Adrenal gland (tissue), 12 donors: ENCODE measurements around the gene SLC38A2. TPM values are rescaled to one million over a fixed set of nuclear protein-coding genes. Genes with fewer than 3 reads are reported as not detected.

ENCODE experiments used
- DNase-seq, 7 donors: peaks; one replicate each; pipeline ENCODE4 v3.0.0-alpha.2; 2019 to 2020
- H3K27ac ChIP-seq, 5 donors: fragments of 200-600 bp; sonication (generic) in 4 of 5; 1 replicate in 3 of 5; 2 replicates in 2 of 5; pipeline versions ENCODE4 v1.5.1 to v1.8.0; 2016 to 2020; ENCODE audit warnings: mild to moderate bottlenecking in 1 of 5
- H3K27me3 ChIP-seq: fragments of 200-600 bp; 2 replicates; pipeline ENCODE4 v1.8.0; 2021
- H3K36me3 ChIP-seq, 2 donors: fragments of 200-600 bp; replicated peaks in 1 of 2; 1 replicate in 1 of 2; 2 replicates in 1 of 2; pipeline versions ENCODE4 v1.5.1 to v1.8.0; 2018 to 2022
- H3K4me1 ChIP-seq, 2 donors: fragments of 200-600 bp; replicated peaks in 1 of 2; 1 replicate in 1 of 2; 2 replicates in 1 of 2; pipeline versions ENCODE4 v1.5.1 to v1.8.0; 2018 to 2021
- H3K4me3 ChIP-seq, 4 donors: fragments of 200-600 bp; sonication (generic) in 3 of 4; one replicate each; pipeline ENCODE4 v1.5.1; 2016 to 2018
- H3K9me3 ChIP-seq, 3 donors: fragments of 200-600 bp; sonication (generic) in 1 of 3; replicated peaks in 1 of 3; 1 replicate in 2 of 3; 2 replicates in 1 of 3; pipeline versions ENCODE4 v1.5.1 to v1.8.0; 2016 to 2021
- POLR2A ChIP-seq, 2 donors: fragments of 450-650 bp; IDR thresholded peaks; one replicate each; pipeline ENCODE4 v1.6.1; 2017; ENCODE audit warnings: antibody characterized with exemption in 2 of 2, mild to moderate bottlenecking in 2 of 2, moderate library complexity in 1 of 2
- WGBS, 4 donors: extraction: QIAGEN DNeasy Blood & Tissue Kit in 2 of 4; methylation state at CpG; one replicate each; pipeline versions ENCODE4 v1.1.5 to v1.1.7; 2013 to 2017; 5-methylcytosine and 5-hydroxymethylcytosine counted together
- intact Hi-C, 2 donors: fragments of 100-400 bp; cut with DNase I; formaldehyde crosslinking; loops; one replicate each; pipeline versions ENCODE4 v1.14.1 to v1.15.0; 2022 to 2023
- polyA plus RNA-seq, 3 donors: library from polyadenylated mRNA; stranded (reverse); fragments of 200-250 nt in 2 of 3; fragments of 350-450 nt in 1 of 3; fragmentation: Illumina TruSeq in 1 of 3; extraction: RNeasy Lipid Tissue Mini Kit (QIAGEN cat#74804) in 1 of 3; gene quantifications; one replicate each; pipeline ENCODE4 v1.2.3, GENCODE V29; 2013 to 2014
- total RNA-seq, 9 donors: library from RNA; depleted of rRNA in 4 of 9; stranded (reverse); fragments of >200 nt in 4 of 9; fragments of 120-200 nt in 1 of 9; fragmentation: NEBNext Ultra II Directional in 1 of 9; extraction: Animal tissue kit (Norgen Biotek cat#: 25700) in 1 of 9; gene quantifications; one replicate each; pipeline versions ENCODE4 v1.1.0 to v1.2.4, GENCODE V29; 2013 to 2023
- TF ChIP-seq, protein P1 (sequence below), 6 experiments: fragments of 450-650 bp in 4 of 6; fragments of 200-600 bp in 2 of 6; sonication (generic) in 1 of 6; IDR thresholded peaks; 1 replicate in 5 of 6; 2 replicates in 1 of 6; pipeline versions ENCODE4 v1.5.1 to v1.8.0; 2016 to 2021; ENCODE audit warnings: antibody characterized with exemption in 6 of 6, mild to moderate bottlenecking in 2 of 6, moderate library complexity in 1 of 6
- donor health status: healthy with polysubstance abuse.
- donor health status: Bipolar disorder and iron deficiency.
- donor health status: DM: yes; HTN: yes; CAD: no.
- donor health status: DM: no; HTN: no; CAD: no.
- donor health status: DM: no; HTN: no; CAD: no.
- donor health status: DM: yes; HTN: yes; CAD: no.

The SLC38A2 gene
- total and polyA plus RNA-seq, 12 donors = 94.6 to 948 (median 280) TPM

DNA sequence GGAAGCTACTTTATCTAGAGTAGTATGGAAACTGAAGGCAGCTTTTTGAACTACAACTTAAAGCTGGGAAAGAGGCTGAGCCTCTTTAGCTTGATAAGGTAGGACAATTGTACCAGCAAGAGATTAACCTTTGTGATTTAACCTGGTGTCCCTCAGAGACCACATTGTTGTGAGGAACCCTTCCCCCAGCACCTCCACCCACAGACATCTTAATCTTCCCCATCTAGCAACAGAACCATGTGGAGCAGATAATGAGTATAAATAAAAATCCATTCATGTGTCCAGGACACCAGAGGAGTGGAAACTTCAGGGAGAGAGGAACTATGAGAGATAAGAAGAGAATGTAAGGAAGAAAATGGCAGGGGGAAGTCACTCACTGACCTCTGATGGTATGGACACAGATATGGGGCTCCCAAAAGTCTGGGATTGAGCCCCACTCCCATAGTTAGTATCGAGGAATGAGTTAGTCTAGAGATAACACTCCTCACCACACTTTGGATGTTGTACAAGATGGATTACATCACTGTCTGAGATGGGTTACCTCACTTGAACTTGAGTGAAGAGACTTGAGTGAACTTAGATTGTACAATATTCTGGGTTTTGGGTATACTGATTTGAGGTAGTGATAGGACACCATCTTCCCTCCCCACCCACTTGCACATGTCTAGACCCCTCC lies 33.9 kb upstream of the SLC38A2 start:
- Histone ChIP-seq H3K4me3 (no peak overlapping the region), H3K9me3 (no peaks in the 10 kb centered on the region), H3K27ac (no peak overlapping the region), H3K27me3 (no peaks in the 10 kb centered on the region), H3K36me3 (no peaks in the 10 kb centered on the region), H3K4me1 (peaks cover 13 to 38% of the 10 kb centered on the region in 2 donors)
- 47 to 69% (median 60%) methylated on average over 1 of the region's 1 CpG for WGBS, 4 donors
- intact Hi-C loops = no loop called here
- no peak for TF ChIP-seq POLR2A (IDR thresholded peaks at IDR 0.05)
- TF ChIP-seq, protein P1, sequence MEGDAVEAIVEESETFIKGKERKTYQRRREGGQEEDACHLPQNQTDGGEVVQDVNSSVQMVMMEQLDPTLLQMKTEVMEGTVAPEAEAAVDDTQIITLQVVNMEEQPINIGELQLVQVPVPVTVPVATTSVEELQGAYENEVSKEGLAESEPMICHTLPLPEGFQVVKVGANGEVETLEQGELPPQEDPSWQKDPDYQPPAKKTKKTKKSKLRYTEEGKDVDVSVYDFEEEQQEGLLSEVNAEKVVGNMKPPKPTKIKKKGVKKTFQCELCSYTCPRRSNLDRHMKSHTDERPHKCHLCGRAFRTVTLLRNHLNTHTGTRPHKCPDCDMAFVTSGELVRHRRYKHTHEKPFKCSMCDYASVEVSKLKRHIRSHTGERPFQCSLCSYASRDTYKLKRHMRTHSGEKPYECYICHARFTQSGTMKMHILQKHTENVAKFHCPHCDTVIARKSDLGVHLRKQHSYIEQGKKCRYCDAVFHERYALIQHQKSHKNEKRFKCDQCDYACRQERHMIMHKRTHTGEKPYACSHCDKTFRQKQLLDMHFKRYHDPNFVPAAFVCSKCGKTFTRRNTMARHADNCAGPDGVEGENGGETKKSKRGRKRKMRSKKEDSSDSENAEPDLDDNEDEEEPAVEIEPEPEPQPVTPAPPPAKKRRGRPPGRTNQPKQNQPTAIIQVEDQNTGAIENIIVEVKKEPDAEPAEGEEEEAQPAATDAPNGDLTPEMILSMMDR (IDR thresholded peaks at IDR 0.05) = no peak
- no peak for DNase-seq

DNA sequence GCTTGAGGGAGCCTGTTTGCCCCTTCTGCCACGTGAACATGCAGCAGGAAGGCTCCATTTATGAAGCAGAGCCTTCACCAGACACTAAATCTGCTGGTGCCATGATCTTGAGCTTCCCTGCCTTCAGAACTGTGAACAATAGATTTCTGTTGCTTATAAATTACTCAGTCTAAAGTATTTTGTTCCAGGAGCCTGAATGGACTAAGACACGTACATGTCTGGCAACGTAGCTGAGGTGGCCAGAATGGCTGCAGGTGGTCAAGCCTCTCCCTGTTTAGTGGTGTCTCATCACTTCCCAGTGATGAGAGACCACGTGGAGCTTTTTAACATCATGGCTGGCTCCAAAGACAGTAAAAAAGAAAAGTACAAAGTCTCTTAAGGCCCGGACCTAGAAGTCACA lies 32.2 kb upstream of the SLC38A2 start:
- 76 to 95% (median 81%) methylated on average over 5 of the region's 5 CpGs for WGBS, 4 donors
- no peak for TF ChIP-seq POLR2A (IDR thresholded peaks at IDR 0.05)
- TF ChIP-seq, protein P1 (IDR thresholded peaks at IDR 0.05) = no peak

DNA sequence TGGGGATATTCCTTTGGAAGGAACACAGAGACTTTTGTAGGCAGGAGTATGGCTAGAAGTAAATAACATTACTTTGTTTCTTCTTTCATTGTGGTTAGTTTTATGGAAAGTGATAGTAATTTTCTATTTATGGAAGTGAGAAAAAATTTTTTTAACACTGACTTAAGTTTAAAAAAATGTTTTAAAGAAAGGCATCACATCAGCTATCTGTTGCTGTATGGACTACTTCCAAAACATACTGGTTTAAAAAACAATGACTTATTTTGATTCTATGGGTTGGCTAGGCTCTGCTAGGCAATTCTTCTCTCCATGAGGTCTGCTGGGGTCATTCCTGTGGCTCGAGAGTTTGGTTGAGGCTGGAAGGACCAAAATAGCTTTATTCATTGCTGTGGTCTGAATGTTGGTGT lies 31.7 kb upstream of the SLC38A2 start:
- no peaks in the 10 kb centered on the region for H3K36me3 ChIP-seq
- no peaks in the 10 kb centered on the region for H3K9me3 ChIP-seq
- intact Hi-C loops = no loop called here
- DNase-seq = no peak
- no peak overlapping the region for H3K27ac ChIP-seq
- H3K4me1 ChIP-seq = peaks cover 13 to 36% of the 10 kb centered on the region in 2 donors
- no peaks in the 10 kb centered on the region for H3K27me3 ChIP-seq
- H3K4me3 ChIP-seq = no peak overlapping the region
- no peak for TF ChIP-seq POLR2A (IDR thresholded peaks at IDR 0.05)
- TF ChIP-seq, protein P1 (IDR thresholded peaks at IDR 0.05) = no peak
- WGBS, 4 donors = 50 to 66% (median 55%) methylated on average over 1 of the region's 1 CpG

More for the DNA sequence above, 32.2 kb upstream of the SLC38A2 start:
- Histone ChIP-seq H3K36me3 (no peaks in the 10 kb centered on the region), H3K9me3 (no peaks in the 10 kb centered on the region), H3K4me1 (peaks cover 13 to 38% of the 10 kb centered on the region in 2 donors), H3K4me3 (no peak overlapping the region), H3K27ac (no peak overlapping the region), H3K27me3 (no peaks in the 10 kb centered on the region)
- DNase-seq = no peak
- intact Hi-C loops = no loop called here

DNA sequence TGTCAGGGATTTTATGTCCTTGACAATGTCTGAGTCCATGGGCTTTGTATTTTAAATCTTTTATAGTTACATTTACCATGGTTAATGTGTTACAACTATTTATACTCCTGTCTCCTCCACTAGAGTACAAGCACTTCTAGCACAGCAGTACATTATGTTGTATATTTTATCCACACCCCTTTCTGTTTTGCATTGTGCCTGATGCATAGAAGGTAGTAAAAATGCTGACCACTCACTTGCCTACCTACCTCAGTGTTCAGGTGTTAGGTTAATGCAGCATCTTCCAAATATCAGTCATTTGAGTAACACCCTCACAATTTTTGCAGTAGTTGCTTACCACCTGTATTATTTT lies 31.1 kb upstream of the SLC38A2 start:
- no peaks in the 10 kb centered on the region for H3K9me3 ChIP-seq
- H3K36me3 ChIP-seq = no peaks in the 10 kb centered on the region
- no peak overlapping the region for H3K4me3 ChIP-seq
- DNase-seq = no peak
- no peak overlapping the region for H3K27ac ChIP-seq
- intact Hi-C loops = no loop called here
- TF ChIP-seq, protein P1 (IDR thresholded peaks at IDR 0.05) = no peak
- TF ChIP-seq POLR2A (IDR thresholded peaks at IDR 0.05) = no peak
- H3K27me3 ChIP-seq = no peaks in the 10 kb centered on the region
- H3K4me1 ChIP-seq = peaks cover 13 to 31% of the 10 kb centered on the region in 2 donors
